ENCODE results near the gene BICD2. TPM values are rescaled to one million over a fixed set of nuclear protein-coding genes. Genes with fewer than 3 reads are reported as not detected.

The BICD2 gene
- polyA plus RNA-seq, 3 donors, result 13.8 to 29.4 (median 25.6) TPM

- no peak for DNase-seq
- WGBS (ENCODE audit: insufficient coverage), result 100% methylated on average over 4 of the region's 5 CpGs
- Histone ChIP-seq H3K4me1 (ENCODE audit: control insufficient read depth in 1 of 2, insufficient read depth in 2 of 2, low read length in 2 of 2) (no peaks in the 10 kb centered on the region), H2AFZ (ENCODE audit: insufficient read depth, low read depth, low read length, poor library complexity, severe bottlenecking) (no peak overlapping the region), H3K27me3 (ENCODE audit: control insufficient read depth in 2 of 2, insufficient read depth in 2 of 2, low read length in 2 of 2) (no peaks in the 10 kb centered on the region), H3K4me2 (replicated peaks; ENCODE audit: extremely low read depth, low read length, poor library complexity, severe bottlenecking) (no peak overlapping the region), H3K4me3 (replicated peaks in 1 of 3; ENCODE audit: low read depth in 2 of 3, low read length in 3 of 3) (no peak overlapping the region), H3K27ac (ENCODE audit: low read depth in 1 of 2, low read length in 2 of 2) (no peak overlapping the region), H3K79me2 (ENCODE audit: insufficient read depth, low read length) (no peaks in the 10 kb centered on the region), H3K9me3 (replicated peaks in 1 of 2; ENCODE audit: control insufficient read depth in 1 of 2, insufficient read depth in 1 of 2, low read length in 2 of 2) (no peaks in the 10 kb centered on the region), H4K20me1 (ENCODE audit: insufficient read depth, low read length) (no peaks in the 10 kb centered on the region), H3K36me3 (replicated peaks in 1 of 2; ENCODE audit: control insufficient read depth in 1 of 2, insufficient read depth in 2 of 2, low read length in 2 of 2) (no peaks in the 10 kb centered on the region), H3K9ac (ENCODE audit: insufficient read depth, low read length, poor library complexity, severe bottlenecking) (no peak overlapping the region)
- no peak overlapping the region for H3K4me3 Mint-ChIP-seq
- no peaks in the 10 kb centered on the region for H3K4me1 Mint-ChIP-seq
- peaks cover 1 to 9% (median 3%) of the 10 kb centered on the region in 7 donors for H3K9me3 Mint-ChIP-seq
- TF ChIP-seq CTCF (IDR thresholded peaks at IDR 0.05), result no peak
- no peaks in the 10 kb centered on the region for H3K36me3 Mint-ChIP-seq
- intact Hi-C loops (cut with micrococcal nuclease), result no loop called here
- no peak overlapping the region for H3K27ac Mint-ChIP-seq
- H3K27me3 Mint-ChIP-seq (ENCODE audit: low read depth in 3 of 3), result peaks cover 2% of the 10 kb centered on the region in 3 donors
Observed at GRCh38 chr9:92685022-92685421, 79.6 kb downstream of the BICD2 start.

GRCh38 chr9:92682269-92682668, 82.4 kb downstream of the BICD2 start:
- Mint-ChIP-seq H3K27ac (no peak overlapping the region), H3K4me1 (no peaks in the 10 kb centered on the region), H3K36me3 (no peaks in the 10 kb centered on the region), H3K9me3 (peaks cover 0 to 3% (median 0%) of the 10 kb centered on the region in 7 donors), H3K4me3 (no peak overlapping the region), H3K27me3 (ENCODE audit: low read depth in 3 of 3) (peaks cover 0 to 3% (median 2%) of the 10 kb centered on the region in 3 donors)
- TF ChIP-seq CTCF (IDR thresholded peaks at IDR 0.05), result no peak
- Histone ChIP-seq H3K27me3 (ENCODE audit: control insufficient read depth in 2 of 2, insufficient read depth in 2 of 2, low read length in 2 of 2) (no peaks in the 10 kb centered on the region), H3K79me2 (ENCODE audit: insufficient read depth, low read length) (no peaks in the 10 kb centered on the region), H3K4me3 (replicated peaks in 1 of 3; ENCODE audit: low read depth in 2 of 3, low read length in 3 of 3) (no peak overlapping the region), H3K27ac (ENCODE audit: low read depth in 1 of 2, low read length in 2 of 2) (no peak overlapping the region), H3K4me2 (replicated peaks; ENCODE audit: extremely low read depth, low read length, poor library complexity, severe bottlenecking) (no peak overlapping the region), H3K36me3 (replicated peaks in 1 of 2; ENCODE audit: control insufficient read depth in 1 of 2, insufficient read depth in 2 of 2, low read length in 2 of 2) (no peaks in the 10 kb centered on the region), H3K9me3 (replicated peaks in 1 of 2; ENCODE audit: control insufficient read depth in 1 of 2, insufficient read depth in 1 of 2, low read length in 2 of 2) (no peaks in the 10 kb centered on the region), H3K9ac (ENCODE audit: insufficient read depth, low read length, poor library complexity, severe bottlenecking) (no peak overlapping the region), H2AFZ (ENCODE audit: insufficient read depth, low read depth, low read length, poor library complexity, severe bottlenecking) (no peak overlapping the region), H3K4me1 (ENCODE audit: control insufficient read depth in 1 of 2, insufficient read depth in 2 of 2, low read length in 2 of 2) (no peaks in the 10 kb centered on the region), H4K20me1 (ENCODE audit: insufficient read depth, low read length) (no peaks in the 10 kb centered on the region)
- 94% methylated on average over 4 of the region's 8 CpGs for WGBS (ENCODE audit: insufficient coverage)
- DNase-seq, result no peak
- intact Hi-C loops (cut with micrococcal nuclease), result no loop called here
